NCI-H1092 treated with DMSO at 0.1 percent for 48 hours (cell line): Measurements from ENCODE around the gene ZMYND8.
"Not testable (repeated sequence)": the region's sequence is repeated elsewhere in the genome, so short reads cannot be mapped to it uniquely, and the experiment has no call there.

ENCODE experiments used
- DNase-seq: peaks from one replicate; lab custom pipeline; 2025; lab: John Stamatoyannopoulos, UW

The ZMYND8 gene

DNA sequence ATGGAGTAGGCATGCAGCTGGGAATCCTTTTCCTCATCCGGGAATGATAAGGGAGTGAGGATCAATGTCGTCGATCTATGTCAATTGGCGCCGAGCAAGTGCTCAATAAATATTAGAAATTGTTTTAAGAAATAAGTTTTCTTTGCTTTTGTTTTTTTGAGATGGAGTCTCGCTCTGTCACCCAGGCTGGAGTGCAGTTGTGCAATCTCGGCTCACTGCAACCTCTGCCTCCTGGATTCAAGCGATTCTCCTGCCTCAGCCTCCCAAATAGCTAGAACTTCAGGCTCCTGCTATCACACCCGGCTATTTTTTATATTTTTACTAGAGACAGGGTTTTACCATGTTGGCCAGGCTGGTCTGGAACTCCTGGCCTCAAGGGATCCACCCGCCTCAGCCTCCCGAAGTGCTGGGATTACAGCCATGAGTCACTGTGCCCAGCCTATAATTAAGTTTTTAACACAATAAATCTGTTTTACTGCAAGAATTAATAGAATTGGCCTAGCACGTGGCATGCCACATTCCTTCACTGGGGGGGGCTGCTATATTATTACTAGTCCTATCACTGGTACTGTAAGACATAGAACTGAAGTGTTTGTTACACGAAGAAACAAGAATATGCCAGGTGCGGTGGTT lies 92.2 kb downstream of the ZMYND8 start:
- DNase-seq = not testable (repeated sequence)

DNA sequence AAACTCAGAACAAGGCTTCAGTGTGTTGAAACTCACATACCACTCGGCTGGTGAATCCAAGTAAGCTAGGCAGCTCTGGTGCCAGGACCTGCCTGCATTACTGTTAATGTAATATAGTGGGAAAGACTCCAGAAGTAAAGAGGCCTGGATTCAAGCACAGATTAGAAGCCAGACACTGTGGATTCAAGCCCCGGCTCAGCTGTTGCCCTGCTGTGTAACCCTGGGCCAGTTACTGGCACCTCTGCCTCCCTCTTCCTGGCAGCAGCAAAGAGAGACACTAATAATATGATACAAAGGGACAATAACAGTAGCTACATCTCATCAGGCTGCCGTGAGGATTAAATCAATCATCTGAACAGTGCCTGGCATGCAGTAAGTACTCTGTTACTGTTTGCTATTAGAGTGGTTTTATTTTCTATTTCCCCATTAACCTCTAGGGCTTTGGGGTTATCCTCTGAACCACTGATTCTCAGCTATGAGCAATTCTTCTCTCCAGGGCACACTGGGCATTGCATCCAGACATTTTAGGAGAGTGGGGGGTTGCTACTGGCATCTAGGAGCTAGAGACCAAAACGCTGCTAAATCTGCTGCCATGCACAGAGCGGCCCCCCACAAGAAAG lies 92.9 kb downstream of the ZMYND8 start:
- DNase-seq = peak; percentile 87

DNA sequence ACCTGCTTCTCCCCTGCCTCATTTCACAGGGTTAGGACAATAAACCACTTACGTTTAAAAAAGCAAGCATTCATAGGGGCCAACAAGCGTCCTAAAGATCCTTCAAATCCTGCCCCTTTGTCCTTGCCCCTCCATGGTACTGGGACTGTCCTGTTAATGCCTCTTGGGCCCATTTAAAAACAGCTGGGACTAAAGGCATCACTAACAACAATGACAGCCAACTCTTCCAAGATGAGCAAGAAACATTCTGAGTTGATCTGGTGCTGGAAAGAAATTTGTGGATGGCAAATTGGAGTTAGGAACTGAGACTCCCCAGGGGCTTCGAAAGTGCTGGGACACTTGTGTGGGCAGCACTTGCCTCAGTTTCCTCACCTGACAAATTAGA lies 93.4 kb downstream of the ZMYND8 start:
- DNase-seq = no peak

DNA sequence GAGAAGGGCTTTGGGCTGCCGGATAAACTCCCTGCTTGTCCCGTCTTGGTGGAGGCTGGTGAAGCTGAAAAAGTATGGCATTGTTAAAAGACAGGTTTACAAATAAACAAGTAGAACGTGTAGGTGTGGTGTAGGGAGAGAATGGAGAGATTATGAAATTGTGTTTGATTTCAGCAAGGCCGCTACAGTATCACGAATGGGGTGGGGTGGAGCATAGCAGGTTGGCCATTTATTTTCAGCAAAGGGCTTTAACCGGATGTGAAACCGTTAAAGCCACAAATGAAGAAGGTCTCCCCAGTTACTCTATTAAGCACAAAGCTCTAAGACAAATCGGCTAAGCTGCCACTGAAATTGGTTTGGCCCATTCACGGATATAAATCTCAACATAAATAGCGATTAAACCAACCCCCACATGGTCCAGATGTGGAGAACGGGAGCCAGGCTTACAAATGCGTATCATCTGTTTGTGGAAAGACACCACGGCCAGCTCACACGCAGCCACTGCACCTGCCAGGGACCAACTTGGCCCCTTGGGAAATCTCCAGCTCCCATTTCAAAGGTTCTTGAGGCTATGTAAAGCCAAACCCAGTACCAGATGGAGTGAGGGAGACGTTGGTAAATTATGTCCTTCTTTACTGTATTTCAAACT lies 94.0 kb downstream of the ZMYND8 start:
- peak; percentile 95 for DNase-seq

DNA sequence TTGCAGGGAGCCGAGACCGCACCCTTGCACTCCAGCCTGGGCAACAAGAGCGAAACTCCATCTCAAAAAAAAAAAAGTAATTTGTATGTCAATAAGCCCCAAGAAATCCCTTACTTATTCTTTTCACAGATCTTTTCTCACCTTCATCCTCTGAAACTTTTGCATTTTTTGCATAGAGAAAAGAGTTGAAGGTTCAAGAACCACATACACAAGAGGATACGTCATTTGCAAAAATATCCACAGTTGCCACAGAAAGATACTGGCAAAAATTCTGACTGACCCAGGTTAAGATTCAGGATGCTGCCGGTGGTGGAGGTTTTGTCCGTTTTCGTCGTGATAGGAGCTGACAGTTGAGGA lies 94.5 kb downstream of the ZMYND8 start:
- no peak for DNase-seq

DNA sequence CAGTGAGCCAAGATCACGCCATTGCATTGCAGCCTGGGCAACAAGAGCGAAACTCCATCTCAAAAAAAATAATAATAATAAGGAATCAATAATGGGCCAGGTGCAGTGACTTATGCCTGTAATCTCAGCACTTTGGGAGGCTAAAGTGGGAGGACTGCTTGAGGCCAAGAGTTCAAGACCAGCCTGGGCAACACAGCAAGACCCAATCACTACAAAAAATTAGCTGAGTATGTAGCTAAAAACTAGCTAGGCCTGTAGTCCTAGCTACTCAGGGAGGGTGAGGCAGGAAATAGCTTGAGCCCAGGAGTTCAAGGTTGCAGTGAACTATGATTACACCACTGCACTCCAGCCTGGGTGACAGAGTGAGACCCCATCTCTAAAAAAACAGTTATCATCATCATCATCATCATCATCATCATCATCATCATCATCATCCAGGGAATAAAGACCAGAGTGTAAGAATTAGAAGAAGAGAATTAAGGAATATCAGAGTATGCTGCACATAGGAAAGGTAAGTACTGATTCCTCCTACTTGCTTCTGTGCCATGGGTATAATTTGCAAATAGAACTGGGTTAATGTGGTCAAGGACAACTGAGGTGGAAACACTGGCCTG lies 95.2 kb downstream of the ZMYND8 start:
- not testable (repeated sequence) for DNase-seq

DNA sequence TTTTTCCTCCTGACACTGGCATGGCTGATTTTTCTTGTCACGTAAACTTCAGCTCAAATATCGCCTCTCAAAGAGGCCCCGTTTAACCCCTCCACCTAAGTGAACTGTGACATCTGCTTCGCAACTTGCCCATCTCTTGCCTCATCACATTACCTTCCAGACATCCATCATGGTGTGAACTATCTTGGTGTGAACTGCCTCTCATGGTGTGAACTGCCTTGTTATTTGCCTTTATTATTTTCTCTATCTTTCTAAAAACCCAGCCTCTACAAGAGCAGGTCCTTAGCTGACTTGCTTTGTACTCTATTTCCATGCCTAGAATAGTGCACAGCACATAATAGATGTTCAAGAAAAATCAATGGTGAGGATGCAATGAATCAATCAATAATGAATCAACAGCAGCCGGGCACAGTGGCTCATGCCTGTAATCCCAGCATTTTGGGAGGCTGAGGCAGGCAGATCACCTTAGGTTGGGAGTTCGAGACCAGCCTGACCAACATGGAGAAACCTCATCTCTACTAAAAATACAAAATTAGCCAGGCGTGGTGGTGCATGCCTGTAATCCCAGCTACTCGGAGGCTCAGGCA lies 95.9 kb downstream of the ZMYND8 start:
- not testable (repeated sequence) for DNase-seq

DNA sequence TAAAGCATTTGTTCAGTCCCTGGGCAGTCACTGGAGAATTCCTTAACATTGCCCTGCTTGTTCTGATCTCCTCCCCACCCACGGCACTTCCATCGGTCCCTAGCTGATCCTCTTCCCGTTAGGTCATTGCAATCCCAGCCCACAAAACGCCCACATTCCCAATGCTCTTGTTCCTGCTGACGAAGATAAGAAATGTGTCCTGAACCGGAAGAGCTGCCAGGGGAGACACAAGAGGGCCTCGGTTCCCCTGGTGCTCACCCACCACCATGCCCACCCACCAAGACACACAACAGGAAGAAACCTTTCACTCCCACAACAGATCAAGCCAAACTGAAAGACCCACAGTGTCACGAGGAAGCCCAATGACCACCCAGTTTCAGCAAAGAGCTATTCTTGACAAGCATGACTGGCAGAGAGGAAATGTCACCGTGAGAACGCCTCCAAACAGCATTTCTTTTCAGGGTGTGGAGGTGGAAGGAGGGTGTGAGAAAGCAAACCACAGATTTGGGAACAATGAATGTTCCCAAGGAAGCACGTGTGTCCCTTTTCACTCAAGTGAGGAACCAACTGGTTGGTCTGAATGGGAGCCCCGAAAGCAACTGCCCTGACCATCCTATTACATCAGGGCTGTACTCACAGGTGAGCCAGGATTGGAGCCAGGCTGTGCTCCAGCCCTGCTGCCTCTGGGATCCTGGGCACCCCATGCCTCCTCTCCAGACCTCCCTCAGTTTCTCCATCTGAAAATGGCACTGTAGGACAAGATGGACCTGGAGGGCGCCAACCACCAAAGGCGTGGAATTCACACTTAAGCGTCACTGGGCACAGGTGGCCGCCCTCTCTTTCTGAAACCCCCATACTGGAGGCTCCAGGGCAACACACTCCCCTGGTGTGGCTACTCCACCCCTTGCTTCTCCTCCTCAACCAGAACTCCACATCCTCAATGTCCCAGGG lies 97.5 kb downstream of the ZMYND8 start:
- DNase-seq = no peak

DNA sequence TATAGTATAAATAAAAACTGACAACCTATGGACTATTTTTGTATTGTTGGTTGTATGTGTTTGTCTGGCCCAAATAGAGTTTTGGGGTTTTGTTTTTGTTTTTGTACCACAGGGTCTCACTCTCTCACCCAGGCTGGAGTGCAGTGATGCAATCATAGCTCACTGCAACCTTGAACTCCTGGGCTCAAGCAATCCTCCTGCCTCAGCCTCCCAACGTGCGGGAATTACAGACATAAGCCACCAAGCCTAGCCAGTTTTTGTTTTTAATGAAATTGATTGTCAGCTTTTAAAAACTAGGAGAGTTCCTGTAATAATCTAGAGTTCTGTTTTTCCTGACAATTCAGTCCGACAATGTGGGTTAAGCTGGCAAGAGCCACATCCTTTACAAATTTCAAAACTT lies 98.7 kb downstream of the ZMYND8 start:
- no peak for DNase-seq

DNA sequence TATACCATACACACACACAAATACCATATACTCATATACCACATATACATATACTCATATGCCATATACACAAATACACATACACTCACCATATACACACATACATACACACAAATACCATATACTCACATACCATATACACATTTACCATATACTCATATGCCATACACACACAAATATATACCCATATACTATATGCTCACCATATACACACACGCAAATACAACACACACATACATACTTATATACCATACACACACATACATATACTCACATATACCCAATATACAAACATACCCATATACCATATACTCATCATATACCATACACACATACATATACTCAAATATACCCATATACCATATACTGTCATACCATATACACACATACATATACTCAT lies 99.2 kb downstream of the ZMYND8 start:
- no peak for DNase-seq

DNA sequence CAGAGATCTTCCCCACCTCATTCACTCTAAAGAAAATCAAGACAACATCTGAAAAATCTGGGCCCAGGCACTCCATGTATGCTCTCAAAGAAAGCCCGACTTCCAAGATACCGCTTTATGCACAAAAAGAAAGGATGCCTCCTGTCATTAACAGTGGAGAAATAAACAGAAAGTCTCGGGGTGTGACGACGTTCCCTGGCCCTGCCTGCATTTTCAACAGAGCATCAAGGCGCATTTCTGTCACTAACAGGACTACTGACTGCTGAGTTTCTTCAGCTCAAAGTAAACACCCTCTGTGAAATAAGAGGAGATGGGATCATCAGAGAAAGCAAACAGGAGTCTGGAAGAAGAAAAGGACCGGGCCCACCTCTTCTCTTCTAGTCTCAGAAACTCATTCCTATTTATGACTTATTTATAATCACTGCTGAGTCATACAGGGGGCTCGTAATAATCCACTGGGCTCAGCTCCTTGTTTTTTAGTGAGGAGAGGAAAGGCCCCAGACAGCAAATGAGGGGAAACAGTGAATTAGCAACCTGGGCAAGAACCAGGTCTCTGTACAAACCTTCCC lies 99.7 kb downstream of the ZMYND8 start:
- no peak for DNase-seq

DNA sequence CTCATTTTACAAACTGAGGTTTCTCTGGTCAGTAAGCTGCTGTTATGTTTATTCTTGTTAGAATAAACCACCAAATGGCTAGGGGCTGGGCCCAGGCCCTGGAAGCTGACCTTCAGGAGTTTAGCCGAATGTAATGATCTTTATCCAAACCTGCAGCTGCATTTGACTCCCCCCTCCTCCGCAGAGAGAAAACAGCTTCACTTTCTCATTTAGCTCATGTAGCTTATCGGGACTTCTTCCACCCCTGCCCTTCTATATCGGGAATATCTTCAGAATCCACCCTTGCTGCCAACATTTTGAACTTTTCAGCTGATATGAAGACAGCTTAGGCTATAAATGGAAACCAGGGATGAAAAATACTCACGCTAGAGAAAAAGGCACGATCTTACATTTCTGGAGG lies 102.6 kb downstream of the ZMYND8 start:
- no peak for DNase-seq

DNA sequence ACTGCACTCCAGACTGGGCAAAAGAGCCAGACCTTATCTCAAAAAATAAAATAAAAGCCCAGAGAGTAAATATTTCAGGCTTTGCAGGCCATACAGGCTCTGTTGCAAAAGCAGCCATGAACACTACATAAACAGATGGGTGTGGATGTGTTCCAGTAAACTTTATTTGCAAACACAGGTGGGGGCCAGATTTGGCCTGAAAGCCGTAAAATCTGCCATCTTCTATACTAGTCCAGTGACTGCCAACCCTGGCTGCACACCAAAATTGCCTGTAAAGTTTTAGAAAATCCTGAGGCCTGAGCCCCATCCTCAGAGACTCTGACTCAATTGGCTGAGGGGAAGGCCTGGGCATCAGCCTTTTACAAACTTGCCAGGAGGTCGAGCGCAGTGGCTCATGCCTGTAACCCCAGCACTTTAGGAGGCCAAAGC lies 103.6 kb downstream of the ZMYND8 start:
- peak; percentile 26 for DNase-seq

DNA sequence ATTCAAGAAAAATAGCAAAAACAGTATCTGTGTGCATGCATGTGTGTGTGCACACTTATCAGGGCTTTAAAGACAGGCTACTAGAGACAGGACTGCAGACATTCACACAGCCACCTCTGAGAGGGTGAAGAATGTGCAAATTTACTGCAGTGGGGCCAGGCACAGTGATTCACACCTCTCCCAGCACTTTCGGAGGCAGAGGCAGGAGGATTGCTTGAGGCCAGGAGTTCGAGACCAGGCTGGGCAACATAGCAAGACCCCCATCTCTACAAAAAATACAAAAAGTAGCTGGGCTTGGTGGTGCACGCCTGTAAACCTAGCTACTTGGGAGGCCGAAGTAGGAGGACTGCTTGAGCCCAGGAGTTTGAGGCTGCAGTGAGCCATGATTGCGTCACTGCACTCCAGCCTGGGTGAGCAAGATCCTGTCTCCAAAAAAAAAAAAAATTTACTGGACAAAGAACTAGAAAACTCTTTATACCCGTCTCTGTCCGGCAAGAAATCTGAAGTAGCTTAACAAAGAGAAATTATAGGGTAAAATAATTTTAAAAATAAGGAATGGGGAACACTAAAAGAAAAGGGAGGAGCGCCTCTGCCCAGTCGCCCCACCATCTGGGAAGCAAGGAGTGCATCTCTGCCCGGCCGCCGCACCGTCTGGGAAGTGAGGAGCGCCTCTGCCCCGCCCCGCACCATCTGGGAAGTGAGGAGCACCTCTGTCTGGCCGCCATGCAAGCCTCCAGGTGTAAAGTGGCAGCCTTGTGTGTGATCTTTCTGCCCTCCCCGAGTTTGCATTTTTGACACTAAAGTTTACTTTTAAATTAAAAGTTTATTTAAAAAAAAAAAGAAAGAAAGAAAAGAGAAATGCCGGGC lies 105.1 kb downstream of the ZMYND8 start:
- no peak for DNase-seq

DNA sequence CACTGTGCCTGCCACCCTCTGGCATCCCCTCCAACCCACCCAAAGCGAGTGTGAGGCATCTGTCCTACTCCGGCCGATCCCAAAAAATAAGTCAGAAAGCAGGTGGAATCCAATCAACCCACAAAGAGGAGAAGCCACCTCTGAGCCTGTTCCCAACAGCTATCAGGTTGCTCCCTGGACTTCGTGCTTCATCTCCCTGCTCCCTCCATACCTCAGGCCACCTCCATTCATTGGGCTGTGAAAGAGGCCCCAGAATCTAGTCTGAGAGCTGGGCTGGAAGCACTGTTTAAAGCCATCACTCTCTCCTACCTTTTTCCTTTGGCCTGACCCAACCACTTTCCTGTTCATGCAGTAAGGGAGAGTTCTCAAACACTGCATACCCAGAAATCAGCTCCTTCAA lies 106.1 kb downstream of the ZMYND8 start:
- DNase-seq = no peak

DNA sequence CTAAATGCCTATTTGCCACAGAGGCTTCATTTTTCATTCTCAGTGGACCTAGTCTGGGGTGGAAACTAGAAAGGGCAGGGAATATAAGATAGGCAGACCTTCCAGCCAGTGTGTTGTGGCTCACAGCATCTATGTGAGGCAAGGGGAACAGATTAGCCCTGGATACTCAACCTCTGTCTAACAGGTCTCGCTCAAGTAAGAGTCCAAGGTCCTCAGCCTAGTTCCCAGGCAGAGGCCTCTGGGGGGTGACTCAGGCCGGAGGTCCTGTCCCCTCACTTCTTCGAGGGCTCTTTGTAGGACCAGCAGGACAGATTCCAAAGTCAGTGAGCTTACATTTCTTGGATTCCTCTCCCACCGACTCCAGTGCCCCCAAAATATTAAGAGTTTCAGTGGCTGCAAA lies 106.6 kb downstream of the ZMYND8 start:
- DNase-seq = no peak

DNA sequence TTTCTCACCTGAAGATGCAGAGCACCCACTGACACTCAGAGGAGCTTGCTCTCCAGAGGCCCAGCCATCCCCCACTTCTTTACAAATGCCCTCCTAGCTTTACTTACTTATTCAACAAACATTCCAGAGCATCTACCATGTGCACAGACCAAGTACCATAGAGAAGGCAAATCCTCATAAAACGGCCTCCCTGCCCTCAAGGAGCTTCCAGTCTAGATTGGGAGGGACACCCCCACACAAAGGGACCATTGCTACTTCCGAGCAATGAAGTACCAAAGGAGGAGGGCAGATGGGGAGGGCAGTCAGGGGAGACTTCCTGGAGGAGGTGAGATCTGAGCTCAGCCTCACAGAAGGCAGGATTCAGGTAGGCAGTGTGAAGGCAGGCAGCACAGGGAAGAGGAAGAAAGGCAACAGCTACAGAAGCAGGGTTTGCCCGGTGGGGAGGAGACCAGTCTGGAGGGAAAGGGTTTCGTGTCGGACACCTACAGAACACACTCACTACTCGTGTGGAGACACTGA lies 108.0 kb downstream of the ZMYND8 start:
- DNase-seq = no peak

DNA sequence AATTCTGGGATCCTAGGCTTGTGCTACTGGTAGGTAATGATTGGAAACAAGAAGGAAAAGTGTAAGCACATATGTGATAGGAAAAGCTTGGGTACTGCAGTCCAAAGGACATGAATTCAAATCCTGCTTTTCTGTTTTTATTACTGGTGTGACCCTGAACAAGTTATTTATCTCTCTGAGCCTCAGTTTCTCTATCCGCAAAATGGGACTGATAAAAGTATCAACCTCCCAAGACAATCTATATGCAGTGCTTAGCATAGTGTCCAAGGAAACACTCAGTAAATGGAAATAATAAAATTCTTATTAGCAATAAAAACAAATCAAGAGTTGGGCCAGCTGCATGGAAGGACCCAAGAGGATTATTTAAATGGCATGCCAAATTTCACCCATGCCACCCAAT lies 108.5 kb downstream of the ZMYND8 start:
- no peak for DNase-seq

DNA sequence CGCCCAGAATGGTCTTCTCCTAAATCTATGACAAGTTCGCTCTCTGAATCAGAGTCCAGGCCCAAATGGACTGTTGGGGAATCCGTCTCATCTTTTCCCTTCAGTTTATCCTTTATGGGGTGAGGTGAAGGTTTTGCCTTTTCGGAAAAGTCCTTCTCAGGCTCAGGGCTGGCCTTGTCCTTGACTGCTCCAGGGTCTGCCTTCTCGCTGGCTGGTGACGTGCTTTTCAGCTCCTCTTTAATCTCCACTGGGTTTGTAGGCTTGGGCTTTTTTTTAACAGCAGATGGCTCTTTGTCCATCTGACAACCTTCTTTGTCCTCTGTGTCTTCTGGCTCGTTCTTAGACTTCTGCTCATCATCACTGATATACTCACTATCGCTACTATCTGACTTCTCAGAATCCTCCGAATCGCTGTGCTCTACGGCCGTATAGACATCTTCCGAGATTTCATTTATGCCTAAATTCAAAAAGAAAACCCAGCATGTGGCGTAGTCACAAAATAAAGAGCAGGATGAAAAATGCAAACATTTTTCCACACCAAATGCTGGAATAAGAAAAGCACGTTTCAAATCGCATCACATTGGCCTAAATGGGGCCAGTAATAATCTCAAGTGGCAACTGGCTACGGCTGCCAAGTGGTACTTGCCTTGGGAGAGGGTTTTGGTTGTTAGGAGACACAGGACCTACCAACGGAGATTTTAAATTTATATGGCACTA lies 110.3 kb downstream of the ZMYND8 start:
- DNase-seq = no peak
